Nephron progenitor cell (in vitro differentiated cells): Measurements from ENCODE around the gene ITGA2.

Source experiments
- DNase-seq: peaks from one replicate; pipeline ENCODE4 v3.0.0; 2021
- H3K27ac Mint-ChIP-seq: 2 replicates; pipeline ENCODE4 v1.8.0; 2021; ENCODE audit warnings: mild to moderate bottlenecking, moderate library complexity, mixed read lengths
- H3K27me3 Mint-ChIP-seq: 2 replicates; pipeline ENCODE4 v1.8.0; 2021; ENCODE audit warnings: mild to moderate bottlenecking, low read depth, mixed read lengths; ENCODE audit not compliant: poor library complexity
- H3K36me3 Mint-ChIP-seq: 2 replicates; pipeline ENCODE4 v1.8.0; 2021; ENCODE audit warnings: low read depth, mixed read lengths
- H3K4me1 Mint-ChIP-seq: 2 replicates; pipeline ENCODE4 v1.8.0; 2021; ENCODE audit warnings: mixed read lengths
- H3K4me3 Mint-ChIP-seq: 2 replicates; pipeline ENCODE4 v1.8.0; 2021; ENCODE audit warnings: mild to moderate bottlenecking, moderate library complexity, mixed read lengths
- H3K9me3 Mint-ChIP-seq: 2 replicates; pipeline ENCODE4 v1.8.0; 2021; ENCODE audit warnings: mild to moderate bottlenecking, moderate library complexity, mixed read lengths
- CTCF ChIP-seq: fragments of 200-600 bp; sonication (generic); IDR thresholded peaks from 2 replicates; pipeline ENCODE4 v1.5.0; 2021; ENCODE audit warnings: antibody characterized with exemption

The ITGA2 gene

GRCh38 chr5:53128481-53128880 lies 139.3 kb downstream of the ITGA2 start:
- no peak overlapping the region for H3K4me3 Mint-ChIP-seq

GRCh38 chr5:53130266-53130665 lies 141.1 kb downstream of the ITGA2 start:
- no peak for TF ChIP-seq CTCF
- Mint-ChIP-seq H3K36me3 (no peaks in the 10 kb centered on the region), H3K4me1 (no peaks in the 10 kb centered on the region), H3K4me3 (no peak overlapping the region), H3K27ac (no peak overlapping the region), H3K9me3 (no peaks in the 10 kb centered on the region), H3K27me3 (peaks cover 4% of the 10 kb centered on the region)
- no peak for DNase-seq

More at GRCh38 chr5:53128481-53128880, 139.3 kb downstream of the ITGA2 start:
- TF ChIP-seq CTCF, result no peak
- Mint-ChIP-seq H3K36me3 (no peaks in the 10 kb centered on the region), H3K27me3 (peaks cover 4% of the 10 kb centered on the region), H3K4me1 (no peaks in the 10 kb centered on the region), H3K9me3 (no peaks in the 10 kb centered on the region), H3K27ac (no peak overlapping the region)
- DNase-seq, result no peak

- no peak for DNase-seq
- TF ChIP-seq CTCF, result no peak
- H3K4me3 Mint-ChIP-seq, result no peak overlapping the region
- H3K27me3 Mint-ChIP-seq, result peaks cover 4% of the 10 kb centered on the region
- H3K36me3 Mint-ChIP-seq, result no peaks in the 10 kb centered on the region
- no peak overlapping the region for H3K27ac Mint-ChIP-seq
- no peaks in the 10 kb centered on the region for H3K9me3 Mint-ChIP-seq
- H3K4me1 Mint-ChIP-seq, result no peaks in the 10 kb centered on the region
Observed at GRCh38 chr5:53133020-53133419, 143.9 kb downstream of the ITGA2 start.
